Cerebellar nuclear complex (tissue), 1 donor: Measurements from ENCODE around the gene AFF1.

Experiments used
- DNase-seq, 2 experiments: peaks; one replicate each; lab custom pipeline; 2025; lab: John Stamatoyannopoulos, UW

The AFF1 gene

GRCh38 chr4:86955888-86956451 lies 21.2 kb downstream of the AFF1 start:
- DNase-seq: no peak

DNA sequence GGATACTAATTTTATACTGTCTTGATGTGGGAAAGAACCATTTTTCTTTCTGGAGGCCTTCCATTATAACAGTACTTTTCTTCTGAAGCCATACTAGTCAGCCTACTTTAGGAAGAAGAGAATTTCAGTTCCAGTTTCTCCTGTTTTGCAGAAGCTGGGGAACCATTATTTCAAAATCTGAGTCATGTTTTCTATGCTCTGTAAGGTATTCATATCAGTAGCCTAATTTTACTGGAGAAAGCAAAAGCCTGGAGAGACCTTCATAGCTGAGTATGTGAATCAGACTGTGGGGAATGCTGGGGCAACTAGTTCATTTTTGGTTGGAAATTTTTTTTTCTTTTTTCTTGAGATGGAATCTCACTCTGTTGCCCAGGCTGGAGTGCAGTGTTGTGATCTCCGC lies 22.4 kb downstream of the AFF1 start:
- no peak for DNase-seq

- DNase-seq: no peak
Observed at GRCh38 chr4:86959588-86960500, 25.0 kb downstream of the AFF1 start.

GRCh38 chr4:86960557-86960961 lies 25.7 kb downstream of the AFF1 start:
- no peak for DNase-seq

DNA sequence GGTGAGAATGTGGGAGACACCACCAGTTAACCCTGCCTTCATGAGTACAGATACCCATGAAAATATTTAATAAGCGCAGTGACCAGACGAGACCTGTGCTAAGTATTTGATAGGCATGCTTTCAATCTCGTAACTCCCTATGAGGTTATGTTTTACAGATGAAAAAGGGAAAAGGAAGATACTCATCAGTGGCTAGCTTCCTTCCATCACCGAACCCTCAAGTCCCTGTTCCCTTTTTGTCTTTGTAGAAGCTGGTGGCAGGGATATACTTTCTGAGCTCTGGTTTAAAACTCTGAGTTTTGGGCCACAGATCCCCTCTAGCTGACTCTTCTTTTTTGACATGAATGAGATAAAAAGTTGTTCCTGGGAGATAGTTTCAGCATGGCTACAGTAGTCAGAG lies 26.3 kb downstream of the AFF1 start:
- no peak for DNase-seq

DNA sequence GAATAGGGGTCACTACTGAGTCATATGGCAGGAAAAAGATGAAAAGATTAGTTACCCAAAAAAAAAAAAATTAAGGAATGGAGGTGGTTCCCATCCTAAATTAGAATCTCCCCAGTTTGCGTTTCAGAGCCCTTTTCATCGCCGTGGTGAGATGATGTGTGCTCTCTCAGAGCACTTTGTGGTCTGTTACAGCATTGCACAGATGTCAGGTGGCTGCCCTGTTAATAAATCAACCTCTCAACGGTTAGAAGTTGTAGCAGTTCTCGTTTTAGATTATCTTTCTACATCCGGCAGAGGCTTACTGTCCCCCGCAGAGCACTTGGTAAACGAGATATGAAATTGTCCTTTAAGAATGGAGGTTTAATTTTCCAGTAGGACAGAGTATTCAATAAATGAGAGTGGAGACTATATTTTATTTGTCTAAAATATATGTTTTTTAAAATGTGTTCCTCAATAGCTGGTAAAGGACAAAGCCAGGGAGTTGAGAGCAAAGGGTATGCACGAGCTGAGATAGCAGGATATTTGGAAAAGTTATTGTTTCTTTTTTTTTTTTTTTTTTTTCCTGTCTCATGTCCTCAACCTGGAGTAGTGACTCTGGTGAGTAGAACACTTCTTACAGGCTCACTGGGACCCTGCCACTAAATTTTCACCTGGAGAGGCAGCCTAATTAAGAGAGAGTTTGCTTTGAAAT lies 26.9 kb downstream of the AFF1 start:
- no peak for DNase-seq

DNA sequence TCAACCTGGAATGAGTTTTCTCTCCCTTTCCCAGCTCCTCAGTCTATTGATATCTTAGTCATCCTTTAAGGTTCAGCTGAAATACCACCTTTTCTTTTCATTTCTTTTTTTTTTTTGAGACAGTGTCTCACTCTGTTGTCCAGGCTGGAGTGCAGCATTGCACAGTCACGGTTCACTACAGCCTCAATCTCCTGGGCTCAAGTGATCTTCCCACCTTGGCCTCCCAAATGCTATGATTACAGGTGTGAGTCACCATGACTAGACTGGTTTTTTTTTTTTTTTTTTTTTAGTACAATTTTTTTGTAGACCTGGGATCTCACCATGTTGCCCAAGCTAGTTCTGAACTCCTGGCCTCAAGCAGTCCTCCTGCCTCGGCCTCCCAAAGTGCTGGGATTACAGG lies 28.9 kb downstream of the AFF1 start:
- DNase-seq: no peak

DNA sequence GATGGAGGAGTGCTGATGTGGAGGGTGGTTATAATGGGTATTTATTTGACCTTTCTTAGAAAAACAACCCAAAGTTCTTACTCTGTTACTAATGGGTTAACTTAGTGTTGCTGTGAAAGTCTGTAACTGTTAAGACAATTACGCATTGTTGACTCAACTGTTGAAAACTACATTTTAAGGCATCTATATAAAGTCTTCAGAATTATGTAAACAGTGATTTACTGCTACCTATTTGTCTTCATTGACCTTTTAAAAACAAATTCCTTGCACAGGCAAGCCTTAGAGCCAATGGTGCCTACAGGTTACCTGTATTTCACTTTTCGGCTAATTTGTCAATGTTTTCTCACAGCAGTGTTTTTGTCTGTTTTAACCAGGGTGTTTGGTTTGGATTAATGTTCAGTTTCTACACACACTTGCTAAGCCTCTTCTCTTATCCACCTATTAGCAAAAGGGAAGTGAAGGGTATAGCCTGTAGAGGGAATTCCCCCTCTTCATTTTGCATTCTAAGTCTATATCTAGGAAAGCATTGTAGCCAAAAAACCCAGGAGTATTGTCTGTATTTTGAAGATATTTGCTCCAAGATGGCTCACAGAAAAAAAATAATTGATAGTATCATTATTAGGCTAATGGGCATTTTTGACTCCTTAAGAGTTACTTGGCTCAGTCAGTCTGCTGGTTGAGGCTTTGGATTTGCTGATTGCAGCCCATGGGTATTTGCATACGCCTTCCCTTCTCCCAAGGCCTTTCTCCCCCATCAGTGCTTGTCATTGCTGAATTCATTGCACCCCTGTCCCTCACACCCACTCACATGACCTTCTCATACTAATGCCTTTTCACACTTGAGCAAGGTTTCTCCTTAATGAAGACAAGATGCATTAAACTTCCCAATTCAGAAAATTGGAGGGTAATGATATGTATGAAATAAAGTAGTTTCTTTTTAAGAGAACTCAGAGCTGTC lies 30.5 kb downstream of the AFF1 start:
- no peak for DNase-seq

DNA sequence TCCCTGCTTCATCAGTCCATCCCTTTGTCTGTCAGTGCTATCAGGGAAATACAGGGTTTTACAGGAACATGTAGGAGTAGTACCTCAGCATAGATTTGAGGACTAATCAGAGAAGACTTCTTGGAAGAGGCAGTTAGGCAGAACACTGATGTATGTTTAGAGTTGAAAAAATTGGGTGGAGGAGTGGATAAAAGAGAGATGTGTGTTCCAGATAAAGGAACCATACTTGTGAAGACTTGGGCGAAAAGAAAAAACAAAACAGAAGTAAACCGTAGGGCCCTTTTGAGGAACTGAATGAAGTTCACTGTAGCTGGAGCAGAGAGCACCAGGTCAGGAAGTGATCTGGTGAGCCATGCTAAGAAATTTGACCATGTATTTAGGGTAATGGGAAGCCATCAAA lies 32.3 kb downstream of the AFF1 start:
- no peak for DNase-seq

DNA sequence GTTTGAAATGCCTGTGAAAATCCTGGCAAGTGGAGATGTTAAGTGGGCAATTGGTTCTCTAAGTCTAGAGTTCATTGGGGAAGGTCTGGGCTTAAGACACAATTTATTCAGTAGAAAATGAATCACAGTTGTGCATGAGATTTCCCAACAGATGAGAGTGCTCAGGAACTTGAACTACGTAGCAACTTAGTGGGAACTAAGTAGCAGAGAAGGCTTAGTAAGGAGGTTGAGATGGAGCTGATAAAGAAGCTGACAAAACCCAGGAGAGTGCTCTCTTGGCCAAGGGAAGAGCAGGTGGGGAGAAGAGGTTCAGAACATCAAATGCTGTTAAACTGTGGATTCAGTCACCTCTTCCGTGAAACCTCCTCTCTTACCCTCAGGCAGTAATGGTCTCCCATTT lies 33.0 kb downstream of the AFF1 start:
- no peak for DNase-seq

- DNase-seq: no peak
Observed at GRCh38 chr4:86968547-86968946, 33.7 kb downstream of the AFF1 start.

DNA sequence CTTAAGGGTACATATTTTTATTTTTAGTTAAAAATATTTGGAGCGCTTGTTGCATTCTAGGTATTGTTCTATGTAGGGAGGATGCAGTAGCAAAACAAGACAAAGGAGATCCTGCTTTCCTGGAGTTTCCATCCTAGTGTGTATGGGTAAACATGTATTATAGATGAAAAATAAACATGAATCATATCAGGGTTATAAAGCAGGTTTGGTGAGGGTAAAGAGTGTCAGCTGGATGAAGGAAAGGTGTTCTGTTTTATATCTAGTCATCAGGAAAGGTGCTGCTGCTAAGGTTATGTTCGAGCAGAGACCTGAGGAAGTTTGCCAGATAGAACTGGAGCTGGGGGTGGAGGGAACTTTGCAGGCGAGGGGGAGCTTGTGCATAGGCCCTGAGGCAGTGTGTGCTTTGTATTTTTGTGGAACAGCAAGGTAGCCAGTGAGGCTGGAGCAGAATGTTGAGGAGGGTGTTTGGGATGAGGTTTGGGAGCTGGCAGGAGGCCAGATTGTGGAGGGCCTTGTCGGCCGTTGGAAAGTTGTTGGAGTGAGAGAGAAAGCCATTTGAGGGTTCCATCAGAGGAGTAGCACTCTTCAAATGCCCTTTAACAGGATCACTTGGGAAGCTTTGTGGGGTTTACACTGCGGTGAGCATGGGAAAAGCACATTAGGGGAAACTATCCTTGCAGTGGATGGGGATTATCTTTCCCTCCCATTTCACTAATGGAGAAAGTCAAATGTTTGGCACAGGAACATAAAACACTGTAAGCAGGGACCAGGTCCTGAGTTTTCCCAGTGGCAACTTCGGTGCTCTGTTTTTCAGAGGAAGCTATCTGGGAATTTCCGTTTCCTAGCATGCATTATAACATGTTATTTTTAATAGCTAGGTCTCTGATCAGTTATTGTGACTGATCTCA lies 35.9 kb downstream of the AFF1 start:
- DNase-seq: no peak

GRCh38 chr4:86971355-86971683 lies 36.5 kb downstream of the AFF1 start:
- no peak for DNase-seq

DNA sequence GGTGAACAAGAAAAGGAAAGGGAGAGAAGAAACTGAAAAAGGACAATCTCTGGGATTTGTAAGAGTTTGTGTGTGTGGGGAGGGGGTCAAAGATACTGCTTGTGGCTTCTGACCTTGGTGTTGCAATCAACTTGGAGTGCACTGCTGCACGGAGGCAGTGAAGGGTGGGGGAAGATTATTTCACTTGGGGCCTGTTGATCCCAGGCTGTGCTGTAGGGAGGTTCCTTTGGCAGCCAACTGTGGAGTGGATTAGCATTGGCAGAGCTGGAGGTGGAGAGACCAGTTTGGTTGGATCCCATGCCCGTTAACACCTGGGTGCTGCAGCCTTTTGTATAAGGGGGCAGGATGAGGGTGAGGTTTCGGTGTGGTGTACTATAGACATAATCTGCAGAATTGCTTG lies 38.2 kb downstream of the AFF1 start:
- no peak for DNase-seq

DNA sequence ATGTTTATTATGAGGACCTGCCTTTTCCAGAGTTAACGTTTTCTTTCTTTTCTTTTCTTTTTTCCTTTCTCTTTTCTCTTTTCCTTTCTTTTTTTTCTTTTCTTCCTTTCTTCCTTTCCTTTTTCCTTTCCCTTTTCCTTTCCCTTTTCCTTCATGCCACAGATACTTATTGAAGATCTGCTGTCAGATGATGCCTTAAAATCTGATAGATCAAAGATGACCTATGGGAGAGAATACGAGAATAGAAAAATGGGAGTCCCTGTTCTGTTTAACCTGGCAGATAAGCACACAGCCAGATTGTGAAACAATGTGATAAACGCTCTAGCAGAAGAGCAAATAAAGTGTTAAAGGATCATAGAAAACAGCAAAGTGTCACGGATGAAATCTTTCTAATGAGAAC lies 38.9 kb downstream of the AFF1 start:
- DNase-seq: no peak

DNA sequence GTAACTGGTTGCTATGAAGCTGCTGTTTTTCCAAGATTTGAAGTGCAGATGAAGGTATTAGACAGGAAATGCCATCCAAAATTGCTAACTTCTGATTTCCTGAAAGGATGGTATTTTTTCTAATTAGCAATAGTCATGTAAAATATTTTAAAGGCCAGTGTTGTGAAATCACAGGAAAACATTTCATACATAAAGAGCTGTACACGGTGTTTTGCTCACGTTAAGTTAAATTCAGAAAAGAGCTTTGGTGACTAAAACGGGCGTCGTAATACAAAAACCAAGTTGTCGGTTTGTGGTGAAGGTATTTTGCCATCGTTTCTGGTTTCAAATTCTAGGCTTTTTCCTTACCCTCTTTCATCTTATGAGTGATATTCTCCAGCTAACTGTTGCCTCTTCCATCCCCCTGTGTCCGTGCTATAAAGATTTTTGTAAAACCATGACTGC lies 39.8 kb downstream of the AFF1 start:
- no peak for DNase-seq

- DNase-seq: no peak
Observed at GRCh38 chr4:86975927-86976326, 41.1 kb downstream of the AFF1 start.

- no peak for DNase-seq
Observed at GRCh38 chr4:86976801-86977485, 42.1 kb downstream of the AFF1 start.

- no peak for DNase-seq
Observed at GRCh38 chr4:86977621-86978184, 42.9 kb downstream of the AFF1 start.

DNA sequence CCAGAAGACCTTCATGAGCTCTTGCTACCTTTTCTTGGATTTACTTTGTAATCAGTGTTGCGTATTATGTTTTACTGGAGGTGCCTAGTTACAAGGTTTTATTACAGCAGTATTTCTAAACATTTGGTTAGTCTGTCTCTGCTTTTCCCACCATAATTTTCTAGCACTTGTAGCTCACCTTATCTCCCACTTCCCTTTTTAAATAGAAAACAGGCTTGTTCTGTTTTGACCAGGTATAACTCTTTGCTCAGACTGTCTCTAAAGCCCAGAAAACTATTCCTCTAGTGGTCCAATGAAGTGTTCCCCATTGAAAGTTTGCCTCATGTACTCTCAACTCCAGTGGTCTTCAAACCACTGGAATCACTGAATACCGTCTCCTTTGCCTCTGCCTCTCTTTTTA lies 43.9 kb downstream of the AFF1 start:
- DNase-seq: no peak
